ENCODE measurements around the gene MAGI2. TPM values are rescaled to one million over a fixed set of nuclear protein-coding genes. Genes with fewer than 3 reads are reported as not detected.

The MAGI2 gene
- total RNA-seq, 1 experiment from 2014 or later: 14.3 TPM

DNA sequence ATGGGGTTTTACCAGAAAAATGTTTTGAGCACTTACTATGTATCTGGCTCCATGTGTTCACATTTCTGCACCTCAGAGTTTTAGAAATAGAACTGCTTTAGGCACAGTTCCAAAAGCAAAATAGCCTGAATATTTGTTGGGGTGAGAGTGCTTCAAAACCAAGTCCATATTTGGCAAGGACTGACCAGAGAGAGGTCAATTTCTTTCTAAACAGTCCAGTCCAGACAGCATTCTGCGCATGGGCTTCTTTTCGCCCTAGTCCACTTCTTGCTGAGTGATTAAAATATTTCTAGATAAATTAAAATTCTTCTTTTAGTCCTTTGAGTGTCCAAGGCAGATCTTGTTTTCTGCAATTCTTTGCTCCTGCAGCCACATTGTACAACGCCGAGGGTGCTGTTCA is 1227.9 kb downstream of the MAGI2 start:
- H3K79me1 ChIP-seq (ENCODE audit: insufficient read depth, low read depth, low read length, poor library complexity, severe bottlenecking): no peaks in the 10 kb centered on the region
- no peak overlapping the region for H3K27ac ChIP-seq (ENCODE audit: insufficient read length, low read depth, low read length)
- Mint-ChIP-seq H3K9me3 (no peaks in the 10 kb centered on the region), H3K27ac (no peak overlapping the region), H3K4me3 (no peak overlapping the region), H3K27me3 (ENCODE audit: low read depth) (no peaks in the 10 kb centered on the region), H3K4me1 (peaks cover 2 to 6% of the 10 kb centered on the region in 2 experiments; a peak in 3 of 4 replicates), H3K36me3 (ENCODE audit: insufficient read depth in 1 of 3, low read depth in 3 of 3) (peaks cover 0 to 3% (median 0%) of the 10 kb centered on the region in 3 experiments; a peak in 1 of 7 replicates)
- H2BK120ac ChIP-seq (ENCODE audit: low read depth, low read length, poor library complexity, severe bottlenecking): no peak overlapping the region
- H4K5ac ChIP-seq (ENCODE audit: insufficient read length, low read depth, low read length): no peak overlapping the region
- no peak overlapping the region for H3K23ac ChIP-seq (ENCODE audit: insufficient read length, low read depth, low read length)
- no peak overlapping the region for H2BK15ac ChIP-seq (ENCODE audit: low read depth, low read length)
- no peak overlapping the region for H3K18ac ChIP-seq (ENCODE audit: insufficient read length, low read depth, low read length)
- H3K9ac ChIP-seq (ENCODE audit: extremely low read depth, insufficient read length, low read length): no peak overlapping the region
- WGBS (ENCODE audit: extremely low coverage, insufficient read length, low lambda C conversion rate): no CpG with 5 or more reads among the region's 4 CpGs
- no peaks in the 10 kb centered on the region for H3K79me2 ChIP-seq (ENCODE audit: insufficient read depth, low read length)
- H2BK20ac ChIP-seq (ENCODE audit: low read depth, low read length, poor library complexity, severe bottlenecking): no peak overlapping the region
- no peaks in the 10 kb centered on the region for H3K4me1 ChIP-seq (ENCODE audit: insufficient read depth, low read length)
- H3K4ac ChIP-seq (ENCODE audit: low read depth, low read length): no peak overlapping the region
- no peak overlapping the region for H3K14ac ChIP-seq (ENCODE audit: insufficient read depth, low read length)
- H3K9me3 ChIP-seq (ENCODE audit: control insufficient read depth, low read depth, low read length): no peaks in the 10 kb centered on the region
- H4K8ac ChIP-seq (replicated peaks; ENCODE audit: insufficient read length, low read depth, low read length): no peak overlapping the region
- TF ChIP-seq, protein P1, sequence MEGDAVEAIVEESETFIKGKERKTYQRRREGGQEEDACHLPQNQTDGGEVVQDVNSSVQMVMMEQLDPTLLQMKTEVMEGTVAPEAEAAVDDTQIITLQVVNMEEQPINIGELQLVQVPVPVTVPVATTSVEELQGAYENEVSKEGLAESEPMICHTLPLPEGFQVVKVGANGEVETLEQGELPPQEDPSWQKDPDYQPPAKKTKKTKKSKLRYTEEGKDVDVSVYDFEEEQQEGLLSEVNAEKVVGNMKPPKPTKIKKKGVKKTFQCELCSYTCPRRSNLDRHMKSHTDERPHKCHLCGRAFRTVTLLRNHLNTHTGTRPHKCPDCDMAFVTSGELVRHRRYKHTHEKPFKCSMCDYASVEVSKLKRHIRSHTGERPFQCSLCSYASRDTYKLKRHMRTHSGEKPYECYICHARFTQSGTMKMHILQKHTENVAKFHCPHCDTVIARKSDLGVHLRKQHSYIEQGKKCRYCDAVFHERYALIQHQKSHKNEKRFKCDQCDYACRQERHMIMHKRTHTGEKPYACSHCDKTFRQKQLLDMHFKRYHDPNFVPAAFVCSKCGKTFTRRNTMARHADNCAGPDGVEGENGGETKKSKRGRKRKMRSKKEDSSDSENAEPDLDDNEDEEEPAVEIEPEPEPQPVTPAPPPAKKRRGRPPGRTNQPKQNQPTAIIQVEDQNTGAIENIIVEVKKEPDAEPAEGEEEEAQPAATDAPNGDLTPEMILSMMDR (conservative IDR thresholded peaks at IDR 0.05): no peak
- H3K23me2 ChIP-seq (ENCODE audit: insufficient read length, low read depth, low read length, poor library complexity, severe bottlenecking): no peaks in the 10 kb centered on the region
- H2BK12ac ChIP-seq (ENCODE audit: insufficient read length, low read depth, low read length): no peak overlapping the region
- no peak overlapping the region for H2AK5ac ChIP-seq (ENCODE audit: insufficient read length, low read length)
- peaks cover 2% of the 10 kb centered on the region for H4K20me1 ChIP-seq (ENCODE audit: control insufficient read depth, insufficient read depth, insufficient read length)
- H3T11ph ChIP-seq (ENCODE audit: low read length): no peak overlapping the region
- H3K27me3 ChIP-seq (ENCODE audit: insufficient read depth, low read length): no peaks in the 10 kb centered on the region
- H3K4me2 ChIP-seq (ENCODE audit: insufficient read depth, insufficient read length, low read length): no peak overlapping the region
- no peak overlapping the region for H4K91ac ChIP-seq (ENCODE audit: insufficient read length, low read depth, low read length)
- no peak for DNase-seq
- no peak overlapping the region for H2BK5ac ChIP-seq (ENCODE audit: insufficient read length, low read length)
- no peak overlapping the region for H2AFZ ChIP-seq (ENCODE audit: low read length)
- H3K56ac ChIP-seq (ENCODE audit: insufficient read length, low read depth, low read length): no peak overlapping the region
